Nephron progenitor cell (in vitro differentiated cells): Measurements from ENCODE around the gene TMEM130.
A peak's percentile ranks its signal among the peaks of the same experiment; 100 is the strongest.
"Not testable (repeated sequence)": the region's sequence is repeated elsewhere in the genome, so short reads cannot be mapped to it uniquely, and the experiment has no call there.

Experiments used
- DNase-seq: peaks from one replicate; pipeline ENCODE4 v3.0.0; 2021
- H3K27ac Mint-ChIP-seq: 2 replicates; pipeline ENCODE4 v1.8.0; 2021; ENCODE audit warnings: mild to moderate bottlenecking, moderate library complexity, mixed read lengths
- H3K27me3 Mint-ChIP-seq: 2 replicates; pipeline ENCODE4 v1.8.0; 2021; ENCODE audit warnings: mild to moderate bottlenecking, low read depth, mixed read lengths; ENCODE audit not compliant: poor library complexity
- H3K36me3 Mint-ChIP-seq: 2 replicates; pipeline ENCODE4 v1.8.0; 2021; ENCODE audit warnings: low read depth, mixed read lengths
- H3K4me1 Mint-ChIP-seq: 2 replicates; pipeline ENCODE4 v1.8.0; 2021; ENCODE audit warnings: mixed read lengths
- H3K4me3 Mint-ChIP-seq: 2 replicates; pipeline ENCODE4 v1.8.0; 2021; ENCODE audit warnings: mild to moderate bottlenecking, moderate library complexity, mixed read lengths
- H3K9me3 Mint-ChIP-seq: 2 replicates; pipeline ENCODE4 v1.8.0; 2021; ENCODE audit warnings: mild to moderate bottlenecking, moderate library complexity, mixed read lengths
- TF ChIP-seq, protein P1 (sequence below): fragments of 200-600 bp; sonication (generic); IDR thresholded peaks from 2 replicates; pipeline ENCODE4 v1.5.0; 2021; ENCODE audit warnings: antibody characterized with exemption

The TMEM130 gene

GRCh38 chr7:98875501-98875900 is 5.7 kb upstream of the TMEM130 start:
- Mint-ChIP-seq H3K27me3 (peaks cover 19% of the 10 kb centered on the region), H3K4me3 (no peak overlapping the region), H3K36me3 (no peaks in the 10 kb centered on the region), H3K4me1 (peaks cover 25% of the 10 kb centered on the region), H3K9me3 (no peaks in the 10 kb centered on the region), H3K27ac (no peak overlapping the region)
- no peak for DNase-seq
- TF ChIP-seq, protein P1, sequence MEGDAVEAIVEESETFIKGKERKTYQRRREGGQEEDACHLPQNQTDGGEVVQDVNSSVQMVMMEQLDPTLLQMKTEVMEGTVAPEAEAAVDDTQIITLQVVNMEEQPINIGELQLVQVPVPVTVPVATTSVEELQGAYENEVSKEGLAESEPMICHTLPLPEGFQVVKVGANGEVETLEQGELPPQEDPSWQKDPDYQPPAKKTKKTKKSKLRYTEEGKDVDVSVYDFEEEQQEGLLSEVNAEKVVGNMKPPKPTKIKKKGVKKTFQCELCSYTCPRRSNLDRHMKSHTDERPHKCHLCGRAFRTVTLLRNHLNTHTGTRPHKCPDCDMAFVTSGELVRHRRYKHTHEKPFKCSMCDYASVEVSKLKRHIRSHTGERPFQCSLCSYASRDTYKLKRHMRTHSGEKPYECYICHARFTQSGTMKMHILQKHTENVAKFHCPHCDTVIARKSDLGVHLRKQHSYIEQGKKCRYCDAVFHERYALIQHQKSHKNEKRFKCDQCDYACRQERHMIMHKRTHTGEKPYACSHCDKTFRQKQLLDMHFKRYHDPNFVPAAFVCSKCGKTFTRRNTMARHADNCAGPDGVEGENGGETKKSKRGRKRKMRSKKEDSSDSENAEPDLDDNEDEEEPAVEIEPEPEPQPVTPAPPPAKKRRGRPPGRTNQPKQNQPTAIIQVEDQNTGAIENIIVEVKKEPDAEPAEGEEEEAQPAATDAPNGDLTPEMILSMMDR: no peak

DNA sequence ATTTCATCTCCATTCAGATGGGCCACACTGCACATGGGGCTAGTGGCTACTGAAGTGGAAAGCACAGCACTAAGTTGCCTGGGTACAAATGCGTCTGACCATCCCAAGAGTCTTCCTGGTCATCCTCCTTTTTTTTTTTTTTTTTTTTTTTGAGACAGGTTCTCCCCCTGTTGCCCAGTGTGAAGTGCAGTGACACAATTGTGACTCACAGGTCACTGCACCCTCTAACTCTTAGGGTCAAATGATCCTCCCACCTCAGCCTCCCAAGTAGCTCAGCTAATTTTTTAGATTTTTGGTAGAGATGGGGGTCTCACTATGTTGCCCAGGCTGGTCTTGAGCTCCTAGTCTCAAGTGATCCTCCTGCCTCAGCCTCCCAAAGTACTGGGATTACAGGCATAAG is 5.1 kb upstream of the TMEM130 start:
- DNase-seq: no peak
- H3K4me1 Mint-ChIP-seq: peaks cover 19% of the 10 kb centered on the region
- H3K27me3 Mint-ChIP-seq: peaks cover 24% of the 10 kb centered on the region
- no peak overlapping the region for H3K4me3 Mint-ChIP-seq
- TF ChIP-seq, protein P1: no peak
- H3K9me3 Mint-ChIP-seq: no peaks in the 10 kb centered on the region
- no peaks in the 10 kb centered on the region for H3K36me3 Mint-ChIP-seq
- no peak overlapping the region for H3K27ac Mint-ChIP-seq

- H3K27ac Mint-ChIP-seq, H3K9me3 Mint-ChIP-seq, DNase-seq, H3K36me3 Mint-ChIP-seq, H3K4me3 Mint-ChIP-seq: not testable (repeated sequence)
- peaks cover 10% of the 10 kb centered on the region for H3K4me1 Mint-ChIP-seq
- peaks cover 35% of the 10 kb centered on the region for H3K27me3 Mint-ChIP-seq
Observed at GRCh38 chr7:98873610-98874009, 3.8 kb upstream of the TMEM130 start.

- DNase-seq: no peak
- TF ChIP-seq, protein P1: no peak
- H3K36me3 Mint-ChIP-seq: no peaks in the 10 kb centered on the region
- no peaks in the 10 kb centered on the region for H3K9me3 Mint-ChIP-seq
- H3K27me3 Mint-ChIP-seq: peaks cover 47% of the 10 kb centered on the region
- H3K4me1 Mint-ChIP-seq: peaks cover 5% of the 10 kb centered on the region
- no peak overlapping the region for H3K4me3 Mint-ChIP-seq
- H3K27ac Mint-ChIP-seq: no peak overlapping the region
Observed at GRCh38 chr7:98872328-98872924, 2.6 kb upstream of the TMEM130 start.

GRCh38 chr7:98870807-98871491 is 1.1 kb upstream of the TMEM130 start:
- Mint-ChIP-seq H3K4me1 (peaks cover 11% of the 10 kb centered on the region), H3K9me3 (no peaks in the 10 kb centered on the region), H3K27ac (no peak overlapping the region), H3K36me3 (no peaks in the 10 kb centered on the region), H3K4me3 (peak overlapping the region; percentile 83), H3K27me3 (peaks cover 57% of the 10 kb centered on the region)
- no peak for DNase-seq
- TF ChIP-seq, protein P1: no peak

DNA sequence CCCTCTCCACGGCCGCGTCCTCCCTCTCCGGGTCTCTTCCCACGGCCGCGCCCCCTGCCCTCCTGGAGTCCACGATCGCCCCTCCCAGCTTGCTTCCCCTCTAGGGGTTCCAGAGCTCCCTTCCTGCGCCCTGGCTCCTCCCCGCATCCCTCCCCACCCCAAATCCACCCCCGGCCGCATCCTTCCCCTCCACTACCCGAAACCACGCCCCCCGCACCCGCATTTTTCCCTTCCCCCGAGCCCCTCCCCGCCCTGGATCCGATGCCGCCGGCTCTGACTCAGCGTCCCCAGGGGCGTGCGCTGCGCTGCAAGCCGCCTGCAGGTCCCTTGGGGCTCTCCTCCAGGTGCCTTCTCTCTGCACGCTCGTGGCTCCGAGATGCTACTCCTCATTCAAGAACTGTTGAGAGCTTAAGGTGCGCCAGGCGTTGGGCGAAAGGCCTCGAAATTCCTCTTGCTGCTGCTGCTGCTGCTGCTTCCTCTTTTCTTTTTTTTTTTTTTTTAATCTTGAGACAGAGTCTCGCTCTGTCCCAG is 372 bp upstream of the TMEM130 start:
- H3K9me3 Mint-ChIP-seq: no peaks in the 10 kb centered on the region
- H3K27me3 Mint-ChIP-seq: peaks cover 59% of the 10 kb centered on the region
- peak overlapping the region; percentile 83 for H3K4me3 Mint-ChIP-seq
- peak; percentile 72 for DNase-seq
- TF ChIP-seq, protein P1: no peak
- H3K4me1 Mint-ChIP-seq: peaks cover 11% of the 10 kb centered on the region
- H3K27ac Mint-ChIP-seq: no peak overlapping the region
- no peaks in the 10 kb centered on the region for H3K36me3 Mint-ChIP-seq
